Measurements from ENCODE around the gene RNF208.
"Not testable (repeated sequence)": the region's sequence is repeated elsewhere in the genome, so short reads cannot be mapped to it uniquely, and the experiment has no call there.

RNF208 gene

GRCh38 chr9:137252555-137253506 lies 30.8 kb upstream of the RNF208 start:
- DNase-seq, result no peak

DNA sequence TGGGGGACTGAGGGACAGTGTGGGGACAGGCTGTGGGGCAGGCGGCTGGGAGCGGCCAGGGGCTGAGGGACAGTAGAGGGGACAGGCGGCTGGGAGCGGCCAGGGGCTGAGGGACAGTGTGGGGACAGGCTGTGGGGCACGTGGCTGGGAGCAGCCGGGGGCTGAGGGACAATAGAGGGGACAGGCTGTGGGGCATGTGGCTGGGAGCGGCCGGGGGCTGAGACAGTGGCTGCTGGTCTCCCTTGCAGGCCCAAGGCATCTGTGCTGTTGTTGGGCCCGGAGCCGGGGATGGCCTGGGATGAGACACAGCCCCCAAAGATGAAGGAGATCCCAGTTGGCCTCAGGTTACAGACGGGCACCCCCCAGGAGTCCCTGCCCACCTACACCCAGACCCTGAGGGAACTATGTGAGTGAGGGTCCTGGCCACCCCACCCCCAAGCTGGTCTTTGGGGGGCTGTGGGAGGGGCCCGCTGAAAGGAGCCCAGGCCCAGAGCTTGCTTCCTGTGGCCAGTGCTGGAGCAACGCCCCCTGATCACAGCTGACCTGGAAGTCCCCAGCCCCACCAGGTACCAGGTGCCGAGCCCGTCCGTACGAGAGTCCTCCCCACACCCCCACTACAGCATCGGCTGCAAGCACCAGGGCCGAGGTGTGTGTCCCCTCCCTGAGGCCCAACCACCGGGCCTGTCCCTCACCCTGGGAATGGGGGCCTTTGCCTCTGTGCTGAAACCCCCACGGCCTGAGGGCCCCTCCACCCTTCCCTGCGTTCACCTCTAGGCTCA lies 29.6 kb upstream of the RNF208 start:
- no peak for DNase-seq

DNA sequence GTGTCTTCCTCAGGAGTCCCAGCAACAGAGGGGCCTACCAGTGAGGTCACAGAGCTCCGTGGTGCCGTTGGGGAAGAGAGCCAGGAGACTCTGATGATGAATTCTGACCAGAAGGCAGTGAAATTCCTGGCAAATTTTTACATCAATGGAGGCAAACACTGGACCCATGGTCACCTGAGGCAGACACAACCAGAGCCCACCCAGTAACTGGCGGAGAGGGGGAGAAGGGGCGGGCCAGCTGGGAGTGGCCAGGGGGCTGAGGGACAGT lies 29.1 kb upstream of the RNF208 start, which contains the start of gene STPG3:
Gene STPG3, plus strand, starts transcription at position 93 of the 268 bp plus-strand sequence. Its CDS starts 1 bp downstream, at position 94.
- no peak for DNase-seq

GRCh38 chr9:137250329-137251193 lies 28.5 kb upstream of the RNF208 start:
- DNase-seq, result no peak

- DNase-seq, result no peak
Observed at GRCh38 chr9:137247916-137248175, 25.8 kb upstream of the RNF208 start.

GRCh38 chr9:137247135-137247915 lies 25.3 kb upstream of the RNF208 start:
- DNase-seq, result no peak

- no peak for DNase-seq
Observed at GRCh38 chr9:137245450-137246421, 23.7 kb upstream of the RNF208 start.

GRCh38 chr9:137244486-137245449 lies 22.7 kb upstream of the RNF208 start:
- no peak for DNase-seq

DNA sequence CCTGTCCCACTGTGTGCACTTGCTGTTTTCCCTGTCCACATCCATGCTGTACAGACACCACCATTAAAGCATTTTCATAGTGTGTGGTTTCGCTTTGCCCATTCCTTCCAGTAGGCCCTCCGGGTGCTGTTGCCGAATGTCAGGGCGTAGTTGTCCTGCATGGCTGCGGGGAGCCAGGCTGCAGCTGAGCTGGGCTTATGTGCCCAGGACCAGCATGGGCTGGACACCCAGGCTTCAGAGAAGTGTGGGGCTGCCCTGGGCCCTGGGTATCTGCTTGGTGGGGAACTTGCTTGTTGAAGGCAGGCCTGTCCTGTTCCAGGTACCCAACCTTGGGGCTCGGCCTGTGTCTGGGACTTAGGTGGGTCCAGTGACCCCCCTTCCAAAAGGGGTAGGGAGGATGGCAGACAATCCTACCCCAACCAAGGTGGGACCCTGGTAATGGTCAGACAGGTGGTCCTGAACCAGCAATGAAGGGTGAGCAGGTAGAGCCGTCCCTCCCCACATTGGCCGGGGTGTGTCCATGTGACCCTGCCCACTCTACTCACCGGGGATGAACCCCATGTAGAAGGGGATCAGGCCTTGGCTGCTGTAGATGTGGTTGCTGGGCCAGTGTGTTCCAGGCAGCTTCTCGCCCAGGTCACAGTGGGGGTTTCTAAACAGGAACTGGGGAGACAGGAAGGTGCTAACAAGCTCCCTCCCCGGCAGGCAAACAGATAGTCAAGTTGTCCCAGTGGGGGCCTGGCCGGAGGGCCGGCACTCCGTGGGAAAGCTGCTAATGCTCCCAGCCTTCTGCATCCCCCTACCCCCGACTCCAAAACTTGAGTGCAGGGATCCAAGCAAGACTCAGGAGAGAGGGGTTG lies 21.8 kb upstream of the RNF208 start:
- DNase-seq, result peak in 1 of 3 donors; percentile 18

DNA sequence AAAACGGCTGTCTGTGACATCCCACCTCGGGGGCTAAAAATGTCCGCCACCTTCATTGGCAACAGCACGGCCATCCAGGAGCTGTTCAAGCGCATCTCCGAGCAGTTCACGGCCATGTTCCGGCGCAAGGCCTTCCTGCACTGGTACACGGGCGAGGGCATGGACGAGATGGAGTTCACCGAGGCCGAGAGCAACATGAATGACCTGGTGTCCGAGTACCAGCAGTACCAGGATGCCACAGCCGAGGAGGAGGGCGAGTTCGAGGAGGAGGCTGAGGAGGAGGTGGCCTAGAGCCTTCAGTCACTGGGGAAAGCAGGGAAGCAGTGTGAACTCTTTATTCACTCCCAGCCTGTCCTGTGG lies 21.2 kb upstream of the RNF208 start:
- not testable (repeated sequence) for DNase-seq

- DNase-seq, result no peak
Observed at GRCh38 chr9:137242269-137243203, 20.5 kb upstream of the RNF208 start.

GRCh38 chr9:137241490-137242268 lies 19.6 kb upstream of the RNF208 start:
- peak; percentile 81 to 92 (median 86) for DNase-seq

DNA sequence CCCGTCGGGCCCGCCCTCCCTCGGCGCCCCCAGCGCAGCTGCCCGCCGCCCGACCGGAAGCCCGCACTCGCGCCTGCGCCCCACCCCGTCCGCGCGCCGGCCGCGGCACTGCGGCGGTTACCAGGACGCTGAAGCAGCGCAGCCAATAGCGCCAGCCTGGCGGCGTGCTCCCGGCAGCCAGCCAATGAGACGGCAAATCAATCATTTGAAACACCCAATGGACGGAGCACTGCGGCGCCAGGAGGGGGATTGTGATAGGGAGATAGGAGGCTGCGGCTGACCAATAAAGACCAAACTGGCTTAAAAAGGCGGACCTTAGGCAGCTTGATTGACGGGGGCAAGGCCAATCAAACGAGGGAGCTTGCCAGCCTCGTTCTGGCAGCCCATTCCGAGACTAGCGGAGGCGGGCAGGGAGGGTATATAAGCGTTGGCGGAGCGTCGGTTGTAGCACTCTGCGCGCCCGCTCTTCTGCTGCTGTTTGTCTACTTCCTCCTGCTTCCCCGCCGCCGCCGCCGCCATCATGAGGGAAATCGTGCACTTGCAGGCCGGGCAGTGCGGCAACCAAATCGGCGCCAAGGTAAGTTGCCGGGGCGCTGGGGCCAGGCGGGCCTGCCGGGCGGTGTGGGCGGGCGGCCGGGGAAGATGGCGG lies 18.9 kb upstream of the RNF208 start, which contains the start of gene TUBB4B:
Gene TUBB4B, plus strand, starts transcription at position 447 of the 649 bp plus-strand sequence. Its CDS starts 74 bp downstream, at position 521.
- DNase-seq, result peak; percentile 99 to 100 (median 99)

DNA sequence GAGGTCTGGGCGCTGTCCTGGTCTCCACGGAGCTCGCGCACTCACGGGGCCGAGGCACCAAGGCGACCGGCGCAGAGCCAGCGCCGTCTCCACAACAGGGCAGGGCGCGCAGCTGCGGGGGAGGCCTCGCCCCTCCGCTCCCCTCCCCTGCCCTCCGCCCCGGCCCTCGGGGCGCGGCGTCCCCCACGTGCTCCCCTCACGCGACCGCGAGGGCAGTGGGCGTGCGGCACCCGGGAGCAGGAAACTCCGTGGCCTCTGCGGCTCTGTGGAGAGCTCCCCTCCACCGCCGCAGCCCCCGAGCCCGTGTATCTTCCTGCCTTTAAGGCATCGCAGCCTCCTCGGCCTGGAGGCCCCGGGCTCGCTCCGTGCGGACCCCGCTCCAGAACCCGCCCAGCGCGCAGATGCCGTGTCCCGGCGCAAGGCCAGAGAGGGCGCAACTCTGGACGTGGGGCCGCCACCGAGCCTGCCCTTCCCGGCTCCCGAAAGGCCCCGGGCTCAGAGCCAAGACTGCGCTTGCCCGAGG lies 18.3 kb upstream of the RNF208 start:
- peak; percentile 73 to 89 (median 75) for DNase-seq

GRCh38 chr9:137239541-137240200 lies 17.6 kb upstream of the RNF208 start:
- not testable (repeated sequence) for DNase-seq
